H1 (cell line): Measurements from ENCODE around the gene FHIP1B. TPM values are rescaled to one million over a fixed set of nuclear protein-coding genes. Genes with fewer than 3 reads are reported as not detected.

ENCODE experiments used
- CTCF ChIA-PET: fragments of 300-600 bp; sonication (Branson Sonifier 250); formaldehyde crosslinking; loops from one replicate; lab custom pipeline; 2021; ENCODE audit not compliant: partially characterized antibody; lab: Charles Lee
- POLR2A ChIA-PET: fragments of 300-600 bp; sonication (Branson Sonifier 250); formaldehyde crosslinking; loops from one replicate; lab custom pipeline; 2021; ENCODE audit warnings: inconsistent platforms; ENCODE audit not compliant: partially characterized antibody; lab: Charles Lee
- DNase-seq, 2 experiments: peaks; one replicate each; pipeline versions ENCODE4 v3.0.0 to v3.0.0-alpha.2; 2010 to 2022; ENCODE audit warnings: low spot score in 2 of 2, low read depth in 1 of 2, mixed read lengths in 1 of 2
- FAIRE-seq: peaks from 2 replicates; lab custom pipeline; 2011; peaks lifted over from hg19 to GRCh38; lab: Jason Lieb, UNC
- H2AFZ ChIP-seq: 2 replicates; pipeline ENCODE4 v1.8.1; 2012; ENCODE audit warnings: low read length, inconsistent platforms
- H2AK5ac ChIP-seq: 2 replicates; pipeline ENCODE4 v1.6.1; 2013; ENCODE audit warnings: low read depth, low read length
- H2BK120ac ChIP-seq: replicated peaks from 2 replicates; pipeline ENCODE3; 2013; ENCODE audit warnings: low read depth, low read length, inconsistent platforms
- H2BK12ac ChIP-seq: 2 replicates; pipeline ENCODE4 v1.6.1; 2013; ENCODE audit warnings: low read depth, low read length
- H2BK15ac ChIP-seq: 2 replicates; pipeline ENCODE4 v1.6.1; 2013; ENCODE audit warnings: low read length
- H2BK20ac ChIP-seq: 2 replicates; pipeline ENCODE4 v1.6.1; 2013; ENCODE audit warnings: low read length
- H2BK5ac ChIP-seq: 2 replicates; pipeline ENCODE4 v1.6.1; 2013; ENCODE audit warnings: low read depth, low read length
- H3K14ac ChIP-seq: 2 replicates; pipeline ENCODE4 v1.6.1; 2013; ENCODE audit warnings: inconsistent platforms; ENCODE audit not compliant: insufficient read length
- H3K18ac ChIP-seq: 2 replicates; pipeline ENCODE4 v1.6.1; 2013; ENCODE audit warnings: low read length; ENCODE audit errors: extremely low read depth
- H3K23ac ChIP-seq: 2 replicates; pipeline ENCODE4 v1.6.1; 2013; ENCODE audit warnings: inconsistent platforms; ENCODE audit not compliant: insufficient read length
- H3K23me2 ChIP-seq: 2 replicates; pipeline ENCODE4 v1.6.1; 2013; ENCODE audit warnings: low read depth, low read length
- H3K27ac ChIP-seq: 2 replicates; pipeline ENCODE4 v1.6.1; 2011; ENCODE audit warnings: low read depth, low read length, inconsistent platforms
- H3K27me3 ChIP-seq, 4 experiments: replicated peaks in 1 of 4; 1 replicate in 1 of 4; 2 replicates in 3 of 4; pipeline versions ENCODE4 v1.6.1 to v1.8.1; 2011 to 2013; ENCODE audit warnings: low read length in 3 of 4, mild to moderate bottlenecking in 3 of 4, inconsistent platforms in 2 of 4, mixed read lengths in 2 of 4, moderate library complexity in 1 of 4; ENCODE audit not compliant: control insufficient read depth in 3 of 4, insufficient read depth in 3 of 4; ENCODE audit errors: extremely low read depth in 1 of 4
- H3K36me3 ChIP-seq, 4 experiments: 2 replicates each; pipeline versions ENCODE4 v1.6.1 to v1.8.1; 2011 to 2013; ENCODE audit warnings: mild to moderate bottlenecking in 4 of 4, low read length in 3 of 4, moderate library complexity in 2 of 4, control low read depth in 1 of 4, inconsistent platforms in 1 of 4; ENCODE audit not compliant: insufficient read depth in 4 of 4, control insufficient read depth in 2 of 4
- H3K4ac ChIP-seq: replicated peaks from 2 replicates; pipeline ENCODE3; 2013; ENCODE audit warnings: low read length, low read depth, mixed read lengths, inconsistent platforms; ENCODE audit not compliant: insufficient read length
- H3K4me1 ChIP-seq, 4 experiments: replicated peaks in 1 of 4; 1 replicate in 1 of 4; 2 replicates in 3 of 4; pipeline versions ENCODE4 v1.6.1 to v1.8.1; 2011 to 2013; ENCODE audit warnings: low read length in 3 of 4, inconsistent platforms in 2 of 4, mixed read lengths in 1 of 4; ENCODE audit not compliant: insufficient read depth in 4 of 4, control insufficient read depth in 3 of 4
- H3K4me2 ChIP-seq, 2 experiments: 2 replicates each; pipeline versions ENCODE4 v1.6.1 to v1.8.1; 2011 to 2013; ENCODE audit warnings: low read depth in 2 of 2, low read length in 2 of 2, control low read depth in 1 of 2, inconsistent platforms in 1 of 2, mild to moderate bottlenecking in 1 of 2; ENCODE audit not compliant: insufficient read depth in 1 of 2
- H3K4me3 ChIP-seq, 4 experiments: fragments of 200-600, 300-600 bp in 1 of 4; sonication (generic), shearing (Covaris generic), sonication (Bioruptor Twin) in 1 of 4; 2 replicates each; pipeline versions ENCODE4 v1.5.1 to v1.8.1; 2011 to 2016; ENCODE audit warnings: low read length in 4 of 4, low read depth in 3 of 4, control low read depth in 2 of 4, inconsistent platforms in 2 of 4, mild to moderate bottlenecking in 2 of 4, mixed read lengths in 1 of 4, moderate library complexity in 1 of 4; ENCODE audit not compliant: insufficient read depth in 2 of 4; ENCODE audit errors: extremely low read depth in 1 of 4
- H3K56ac ChIP-seq: replicated peaks from 2 replicates; pipeline ENCODE3; 2013; ENCODE audit warnings: low read depth, mild to moderate bottlenecking, mixed read lengths, low read length, inconsistent platforms; ENCODE audit not compliant: insufficient read length
- H3K79me1 ChIP-seq: 2 replicates; pipeline ENCODE4 v1.6.1; 2013; ENCODE audit warnings: low read depth, low read length, control low read depth
- H3K79me2 ChIP-seq, 2 experiments: 2 replicates each; pipeline versions ENCODE4 v1.6.1 to v1.8.1; 2012 to 2013; ENCODE audit warnings: low read length in 2 of 2, mild to moderate bottlenecking in 2 of 2, inconsistent platforms in 1 of 2; ENCODE audit not compliant: insufficient read depth in 2 of 2, control insufficient read depth in 1 of 2
- H3K9ac ChIP-seq, 4 experiments: replicated peaks in 1 of 4; 1 replicate in 1 of 4; 2 replicates in 3 of 4; pipeline versions ENCODE4 v1.6.1 to v1.8.1; 2011 to 2013; ENCODE audit warnings: low read depth in 3 of 4, low read length in 3 of 4, control low read depth in 2 of 4, mild to moderate bottlenecking in 2 of 4, moderate library complexity in 2 of 4, inconsistent platforms in 1 of 4; ENCODE audit errors: extremely low read depth in 1 of 4
- H3K9me3 ChIP-seq, 2 experiments: 2 replicates each; pipeline versions ENCODE4 v1.6.1 to v1.8.1; 2012 to 2013; ENCODE audit warnings: mild to moderate bottlenecking in 2 of 2, moderate library complexity in 2 of 2, control low read depth in 1 of 2, inconsistent platforms in 1 of 2, low read depth in 1 of 2, low read length in 1 of 2, mixed read lengths in 1 of 2; ENCODE audit not compliant: insufficient read depth in 2 of 2
- H4K20me1 ChIP-seq, 2 experiments: replicated peaks in 1 of 2; 2 replicates each; pipeline versions ENCODE3 to v1.8.1; 2011 to 2013; ENCODE audit warnings: inconsistent platforms in 2 of 2, low read length in 2 of 2, mild to moderate bottlenecking in 1 of 2; ENCODE audit not compliant: insufficient read depth in 2 of 2, control insufficient read depth in 1 of 2
- H4K5ac ChIP-seq: 2 replicates; pipeline ENCODE4 v1.6.1; 2013; ENCODE audit warnings: low read length, low read depth, mixed read lengths, inconsistent platforms; ENCODE audit not compliant: insufficient read length
- H4K8ac ChIP-seq: 2 replicates; pipeline ENCODE4 v1.8.0; 2013; ENCODE audit warnings: mild to moderate bottlenecking, moderate library complexity, low read length, inconsistent platforms; ENCODE audit not compliant: insufficient read depth; ENCODE audit errors: extremely low read depth
- H4K91ac ChIP-seq: replicated peaks from 2 replicates; pipeline ENCODE3; 2013; ENCODE audit warnings: low read length, mixed read lengths, inconsistent platforms; ENCODE audit not compliant: insufficient read length
- BRCA1 ChIP-seq: IDR thresholded peaks from 2 replicates; pipeline ENCODE4 v1.6.1; 2012; ENCODE audit warnings: low read depth, low read length, improper control_type of control experiment
- CBX8 ChIP-seq: fragments of 300-800, 300-1000 bp; sonication (generic); IDR thresholded peaks from 2 replicates; pipeline ENCODE4 v1.7.1; 2016; ENCODE audit warnings: low read depth, low read length, borderline replicate concordance
- CHD2 ChIP-seq: IDR thresholded peaks from 2 replicates; pipeline ENCODE4 v1.6.1; 2012; ENCODE audit warnings: low read length, improper control_type of control experiment
- EZH2 ChIP-seq: fragments of 200-600 bp; sonication (generic); IDR thresholded peaks from 2 replicates; pipeline ENCODE4 v1.7.1; 2012; ENCODE audit warnings: low read depth, mild to moderate bottlenecking, moderate library complexity, low read length, inconsistent platforms; ENCODE audit not compliant: severe bottlenecking
- SP4 ChIP-seq: IDR thresholded peaks from 2 replicates; pipeline ENCODE4 v1.6.1; 2012; ENCODE audit warnings: low read length, inconsistent platforms
- WGBS, 2 experiments: shearing (Covaris generic) in 1 of 2; methylation state at CpG; one replicate each; pipeline versions ENCODE4 v1.1.6 to v1.1.7; 2013 to 2015; ENCODE audit warnings: low lambda C conversion rate in 2 of 2, mixed read lengths in 2 of 2, inconsistent platforms in 1 of 2, low coverage in 1 of 2, missing lambda C conversion rate in 1 of 2; ENCODE audit not compliant: insufficient replicate concordance in 2 of 2, insufficient coverage in 1 of 2, insufficient read length in 1 of 2; ENCODE audit errors: extremely low coverage in 1 of 2, missing lambda C conversion rate in 1 of 2; 5-methylcytosine and 5-hydroxymethylcytosine counted together
- polyA plus RNA-seq, 7 experiments: library from polyadenylated mRNA; depleted of rRNA in 3 of 7; stranded (reverse) in 5 of 7; unstranded in 2 of 7; fragments of >200 nt in 5 of 7; fragments of 200-250 nt in 2 of 7; gene quantifications; 1 replicate in 5 of 7; 2 replicates in 1 of 7; 4 replicates in 1 of 7; pipeline versions ENCODE4 v1.2.1 to v1.2.3, GENCODE V29; 2011 to 2013; ENCODE audit warnings: missing spikeins in 2 of 7, mixed read lengths in 2 of 7
- total RNA-seq: library from RNA; stranded (reverse); fragmentation: NEBNext Ultra II Directional; extraction: Animal tissue kit (Norgen Biotek cat#: 25700); gene quantifications from 2 replicates; pipeline ENCODE4 v1.2.1, GENCODE V29; 2021

The FHIP1B gene
- total and polyA plus RNA-seq, 2 of the 8 experiments (the other 6 are each of a cell fraction or from before 2014, with no cell fraction given), result 16.8 to 41.9 TPM

DNA sequence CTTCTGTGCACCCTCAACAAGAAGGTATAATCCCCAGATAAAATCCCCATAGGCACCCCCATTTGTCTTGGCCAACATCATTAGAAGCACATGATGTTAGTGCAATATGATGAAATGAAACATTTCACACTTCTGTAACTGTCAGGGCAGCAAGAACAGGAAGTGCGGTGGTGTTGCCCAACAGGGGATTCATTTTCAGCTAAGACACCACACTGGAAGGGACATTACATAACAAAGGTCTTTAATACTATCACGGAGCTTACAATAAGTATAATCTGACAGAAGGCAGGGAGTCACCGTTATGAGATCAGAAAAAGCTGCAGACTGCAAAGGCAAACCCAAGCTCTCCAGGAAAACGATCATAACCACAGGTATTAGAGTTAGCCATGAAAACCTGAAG, 33.5 kb downstream of the FHIP1B start:
- Histone ChIP-seq H4K5ac (no peak overlapping the region), H2AFZ (no peak overlapping the region), H2BK5ac (no peak overlapping the region), H3K23ac (no peak overlapping the region), H3K18ac (no peak overlapping the region), H3K27ac (no peak overlapping the region), H3K79me1 (no peaks in the 10 kb centered on the region), H3K4ac (no peak overlapping the region), H3K23me2 (no peaks in the 10 kb centered on the region), H2BK120ac (no peak overlapping the region), H3K4me1 (peaks cover 0 to 3% (median 1%) of the 10 kb centered on the region in 4 experiments; a peak in 2 of 7 replicates), H3K4me3 (no peak overlapping the region), H3K4me2 (no peak overlapping the region)
- POLR2A ChIA-PET, result interaction anchor here (1.3 to 1.8 kb wide), 2 partner anchors 13 to 16 kb away, joined by 3 read pairs; no protein-coding TSS in a partner anchor
- TF ChIP-seq CBX8 (no peak), EZH2 (no peak), SP4 (no peak), CHD2 (no peak), BRCA1 (no peak)
- TF ChIP-seq, all 59 proteins: peak for 0
- Histone ChIP-seq H2BK15ac (no peak overlapping the region), H4K8ac (no peak overlapping the region), H4K20me1 (no peaks in the 10 kb centered on the region), H2BK20ac (no peak overlapping the region), H3K14ac (no peak overlapping the region), H2AK5ac (no peak overlapping the region), H3K9me3 (no peaks in the 10 kb centered on the region; a peak in 1 of 4 replicates), H3K56ac (no peak overlapping the region), H3K36me3 (no peaks in the 10 kb centered on the region; a peak in 2 of 8 replicates), H3K27me3 (no peaks in the 10 kb centered on the region), H4K91ac (no peak overlapping the region), H3K9ac (no peak overlapping the region), H3K79me2 (no peaks in the 10 kb centered on the region), H2BK12ac (no peak overlapping the region)
- CTCF ChIA-PET, result interaction anchor here (0.7 to 1.5 kb wide), 5 partner anchors 43 to 162 kb away, joined by 3 to 5 read pairs (median 3); no protein-coding TSS in a partner anchor
- WGBS, 2 experiments, result 71% methylated on average over 4 of the region's 4 CpGs; no CpG with 5 or more reads in 1 of the 2 experiments
- no peak for FAIRE-seq
- no peak for DNase-seq
